ENCODE measurements around the gene ZBED4.

Gene ZBED4

DNA sequence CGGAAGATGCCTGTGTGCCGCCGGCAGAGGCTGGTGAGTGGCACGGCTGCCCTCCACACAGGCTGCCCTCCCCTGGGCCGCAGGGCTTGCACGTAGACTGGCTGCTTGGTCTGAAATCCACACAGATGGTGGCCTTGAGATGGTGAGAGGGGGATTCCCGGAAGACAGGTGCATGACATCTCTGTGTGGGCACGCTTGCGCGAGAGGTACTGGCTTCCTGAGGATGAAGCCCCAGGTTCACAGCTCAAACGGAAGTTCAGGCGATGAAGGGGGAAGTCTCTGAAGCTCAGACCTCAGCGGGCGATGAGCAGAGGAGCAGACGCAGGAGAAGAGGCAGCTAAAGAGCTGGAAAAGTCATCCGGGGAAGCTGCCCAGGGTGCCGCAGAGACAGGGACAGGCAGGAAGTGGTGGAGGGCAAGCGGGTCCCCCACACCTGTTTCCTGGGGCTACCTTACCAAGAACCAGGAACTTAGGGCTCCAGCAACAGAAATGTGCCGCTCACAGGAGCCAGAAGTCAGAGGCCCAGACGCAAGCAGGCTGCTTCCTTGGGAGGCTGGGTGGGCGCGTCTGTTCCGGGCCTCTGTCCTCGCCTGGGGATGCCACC lies 72.0 kb downstream of the ZBED4 start:
- no peak for DNase-seq (ENCODE audit: low read depth, low spot score)
- ChIA-PET POLR2A (interaction anchor here (0.6 kb wide), 1 partner anchor 14 kb away, joined by 3 read pairs; no protein-coding TSS in a partner anchor), CTCF (interaction anchor here (5.5 kb wide), 1 partner anchor 105 kb away, joined by 40 read pairs; no protein-coding TSS in a partner anchor)
- no peak overlapping the region for H3K4me3 ChIP-seq (ENCODE audit: low read depth, low read length)
- no peak for TF ChIP-seq CTCF (IDR thresholded peaks at IDR 0.05; ENCODE audit: insufficient read depth, low read length, missing control alignments)

DNA sequence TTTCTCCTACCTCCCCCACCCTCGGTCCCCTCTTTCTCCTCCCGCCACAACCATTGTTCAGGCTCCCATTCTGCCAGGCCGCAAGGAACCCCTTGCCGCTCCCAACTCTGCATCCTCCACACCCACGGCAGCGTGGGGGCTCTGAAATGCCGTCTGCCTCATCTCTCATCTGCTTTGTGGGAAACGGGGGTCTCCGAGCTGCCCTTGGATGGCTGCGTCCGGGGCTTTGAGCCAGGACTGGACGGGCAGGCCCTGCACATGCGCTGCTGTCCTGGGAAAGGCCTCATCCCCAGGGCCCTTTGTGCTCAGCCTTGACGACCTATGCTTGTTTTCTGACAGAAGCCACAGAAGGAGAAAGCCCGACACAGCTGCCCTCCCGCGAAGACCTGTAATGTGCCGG lies 73.3 kb downstream of the ZBED4 start:
- POLR2A ChIA-PET: no interaction called here
- TF ChIP-seq CTCF (IDR thresholded peaks at IDR 0.05; ENCODE audit: insufficient read depth, low read length, missing control alignments): no peak
- CTCF ChIA-PET: interaction anchor here (0.9 to 5.5 kb wide), 2 partner anchors 87 to 104 kb away, joined by 3 to 40 read pairs; no protein-coding TSS in a partner anchor
- no peak for DNase-seq (ENCODE audit: low read depth, low spot score)
- no peak overlapping the region for H3K4me3 ChIP-seq (ENCODE audit: low read depth, low read length)

- DNase-seq (ENCODE audit: low read depth, low spot score): no peak
- TF ChIP-seq CTCF (IDR thresholded peaks at IDR 0.05; ENCODE audit: insufficient read depth, low read length, missing control alignments): no peak
- POLR2A ChIA-PET: no interaction called here
- CTCF ChIA-PET: interaction anchor here (0.9 to 5.5 kb wide), 2 partner anchors 86 to 103 kb away, joined by 3 to 40 read pairs; no protein-coding TSS in a partner anchor
- no peak overlapping the region for H3K4me3 ChIP-seq (ENCODE audit: low read depth, low read length)
Measured at GRCh38 chr22:49927483-49928184, 74.0 kb downstream of the ZBED4 start.

- no peak for DNase-seq (ENCODE audit: low read depth, low spot score)
- no peak overlapping the region for H3K4me3 ChIP-seq (ENCODE audit: low read depth, low read length)
- CTCF ChIA-PET: interaction anchor here (5.5 kb wide), 1 partner anchor 103 kb away, joined by 40 read pairs; no protein-coding TSS in a partner anchor
- POLR2A ChIA-PET: no interaction called here
- no peak for TF ChIP-seq CTCF (IDR thresholded peaks at IDR 0.05; ENCODE audit: insufficient read depth, low read length, missing control alignments)
Measured at GRCh38 chr22:49928185-49928495, 74.5 kb downstream of the ZBED4 start.

DNA sequence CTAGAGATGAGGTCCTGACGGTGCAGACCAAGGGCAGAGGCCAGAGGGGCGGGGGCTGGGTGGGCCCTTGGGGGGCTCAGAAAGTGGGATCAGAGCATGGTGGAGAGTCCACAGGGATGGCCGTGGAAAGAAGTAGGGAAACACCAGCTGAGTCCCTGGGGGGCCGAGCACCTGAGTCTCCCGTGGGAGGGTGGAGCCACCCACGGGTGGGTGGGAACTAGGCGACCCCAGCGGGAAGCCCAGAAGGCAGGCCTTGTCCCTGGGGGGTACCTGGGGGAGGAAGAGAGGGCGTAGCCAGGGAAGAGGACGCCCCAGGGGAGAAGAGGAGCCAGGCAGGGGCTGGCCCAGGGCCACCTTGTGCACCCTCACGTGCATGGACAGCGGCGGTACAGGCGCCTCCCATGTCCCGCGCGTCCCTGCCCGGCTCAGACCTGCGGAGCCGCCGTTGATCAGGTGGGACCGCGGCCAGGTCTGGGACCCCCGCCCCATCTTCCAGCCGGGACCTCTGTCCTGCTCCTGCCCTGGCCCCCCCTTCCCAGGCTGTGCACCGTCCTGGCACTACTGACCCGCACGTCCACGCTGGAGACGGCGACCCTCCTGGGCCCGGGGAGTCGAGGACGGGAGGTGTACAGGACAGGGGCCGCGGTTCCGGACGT lies 75.0 kb downstream of the ZBED4 start:
- TF ChIP-seq CTCF (IDR thresholded peaks at IDR 0.05; ENCODE audit: insufficient read depth, low read length, missing control alignments): no peak
- ChIA-PET POLR2A (no interaction called here), CTCF (interaction anchor here (5.5 kb wide), 1 partner anchor 102 kb away, joined by 40 read pairs; no protein-coding TSS in a partner anchor)
- H3K4me3 ChIP-seq (ENCODE audit: low read depth, low read length): no peak overlapping the region
- DNase-seq (ENCODE audit: low read depth, low spot score): no peak
